SK-N-MC (cell line): ENCODE data around the gene PRDM5.

Experiments
- DNase-seq: peaks from one replicate; pipeline ENCODE4 v3.0.0-alpha.2; 2011; ENCODE audit warnings: low read depth, low spot score
- H3K27ac ChIP-seq: fragments of 200-600 bp; sonication (generic); 2 replicates; pipeline ENCODE4 v1.5.1; 2016; ENCODE audit warnings: mixed run types
- H3K36me3 ChIP-seq: fragments of 200-600 bp; sonication (generic); 2 replicates; pipeline ENCODE4 v1.6.1; 2017; ENCODE audit warnings: antibody characterized with exemption, low read length, mixed read lengths; ENCODE audit not compliant: insufficient read depth
- H3K4me3 ChIP-seq: fragments of 200-600 bp; sonication (generic); 2 replicates; pipeline ENCODE4 v1.5.1; 2016
- H3K9ac ChIP-seq: fragments of 200-600 bp; sonication (generic); 2 replicates; pipeline ENCODE4 v1.8.0; 2017; ENCODE audit warnings: mixed run types, mixed read lengths; ENCODE audit not compliant: insufficient read length
- H3K9me3 ChIP-seq: fragments of 200-600 bp; sonication (generic); 2 replicates; pipeline ENCODE4 v1.6.1; 2017; ENCODE audit warnings: low read depth, mild to moderate bottlenecking, antibody characterized with exemption, low read length, moderate library complexity, mixed read lengths
- EZH2 ChIP-seq: fragments of 200-600 bp; sonication (generic); IDR thresholded peaks from one replicate; pipeline ENCODE4 v1.6.1; 2017; ENCODE audit warnings: antibody characterized with exemption
- FOXP2 ChIP-seq: optimal IDR thresholded peaks from 2 replicates; pipeline ENCODE3; 2011; ENCODE audit warnings: mild to moderate bottlenecking, moderate library complexity; ENCODE audit not compliant: insufficient read depth; ENCODE audit errors: extremely low read length, control extremely low read depth
- POLR2AphosphoS5 ChIP-seq: IDR thresholded peaks from 2 replicates; pipeline ENCODE4 v1.6.1; 2012; ENCODE audit warnings: mild to moderate bottlenecking, low read depth, low read length, borderline replicate concordance

The PRDM5 gene

DNA sequence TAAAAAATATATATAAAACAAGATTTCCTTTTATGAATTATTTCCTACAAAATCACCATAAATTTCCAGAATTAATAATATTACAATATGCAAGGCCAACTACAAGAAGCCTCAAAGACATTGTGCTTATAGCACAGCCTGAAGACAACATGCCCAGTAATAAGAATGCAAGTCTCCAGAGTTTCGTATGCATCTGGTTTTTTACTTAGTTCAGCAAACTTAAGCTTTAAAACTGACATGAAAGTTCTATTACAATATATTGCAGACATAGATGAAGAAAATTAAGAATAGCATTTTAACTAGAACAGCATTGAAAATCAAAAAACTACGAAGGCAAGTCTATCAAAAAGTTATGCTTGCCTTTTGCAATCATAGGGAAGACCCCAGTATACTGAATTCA, 107.6 kb downstream of the PRDM5 start:
- Histone ChIP-seq H3K9me3 (no peaks in the 10 kb centered on the region), H3K4me3 (no peak overlapping the region), H3K27ac (no peak overlapping the region), H3K9ac (no peak overlapping the region), H3K36me3 (no peaks in the 10 kb centered on the region)
- no peak for TF ChIP-seq EZH2
- no peak for TF ChIP-seq POLR2AphosphoS5
- TF ChIP-seq FOXP2 = no peak
- DNase-seq = no peak

GRCh38 chr4:120812216-120812615, 110.3 kb downstream of the PRDM5 start:
- Histone ChIP-seq H3K4me3 (no peak overlapping the region), H3K27ac (no peak overlapping the region), H3K9ac (no peak overlapping the region), H3K9me3 (no peaks in the 10 kb centered on the region), H3K36me3 (no peaks in the 10 kb centered on the region)
- TF ChIP-seq POLR2AphosphoS5 (no peak), EZH2 (no peak), FOXP2 (no peak)
- no peak for DNase-seq

DNA sequence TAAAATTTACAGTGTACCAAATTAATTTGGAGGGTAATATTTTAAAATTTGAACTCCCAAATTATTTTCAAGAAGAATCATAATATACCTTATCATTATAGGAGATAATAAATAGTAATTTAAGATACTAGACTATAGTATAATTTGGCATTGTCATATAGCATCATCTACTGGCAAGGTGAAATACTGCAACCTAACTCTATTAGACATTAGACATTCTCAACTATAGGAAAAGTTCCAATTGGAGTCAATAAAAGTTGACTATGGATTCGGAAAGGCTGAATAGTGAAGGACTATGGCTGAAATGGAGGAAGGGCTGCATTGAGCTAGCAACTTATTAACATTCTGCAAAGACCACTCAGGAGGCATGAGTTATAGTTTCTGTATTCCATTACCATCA, 113.0 kb downstream of the PRDM5 start:
- DNase-seq = no peak
- no peaks in the 10 kb centered on the region for H3K9me3 ChIP-seq

GRCh38 chr4:120808475-120809141, 113.9 kb downstream of the PRDM5 start:
- Histone ChIP-seq H3K9ac (no peak overlapping the region), H3K4me3 (no peak overlapping the region), H3K27ac (no peak overlapping the region), H3K36me3 (no peaks in the 10 kb centered on the region), H3K9me3 (no peaks in the 10 kb centered on the region)
- TF ChIP-seq FOXP2 = no peak
- TF ChIP-seq POLR2AphosphoS5 = no peak
- TF ChIP-seq EZH2 = no peak
- no peak for DNase-seq

More for the DNA sequence above, 113.0 kb downstream of the PRDM5 start:
- TF ChIP-seq POLR2AphosphoS5 (no peak), FOXP2 (no peak), EZH2 (no peak)
- Histone ChIP-seq H3K36me3 (no peaks in the 10 kb centered on the region), H3K27ac (no peak overlapping the region), H3K4me3 (no peak overlapping the region), H3K9ac (no peak overlapping the region)

DNA sequence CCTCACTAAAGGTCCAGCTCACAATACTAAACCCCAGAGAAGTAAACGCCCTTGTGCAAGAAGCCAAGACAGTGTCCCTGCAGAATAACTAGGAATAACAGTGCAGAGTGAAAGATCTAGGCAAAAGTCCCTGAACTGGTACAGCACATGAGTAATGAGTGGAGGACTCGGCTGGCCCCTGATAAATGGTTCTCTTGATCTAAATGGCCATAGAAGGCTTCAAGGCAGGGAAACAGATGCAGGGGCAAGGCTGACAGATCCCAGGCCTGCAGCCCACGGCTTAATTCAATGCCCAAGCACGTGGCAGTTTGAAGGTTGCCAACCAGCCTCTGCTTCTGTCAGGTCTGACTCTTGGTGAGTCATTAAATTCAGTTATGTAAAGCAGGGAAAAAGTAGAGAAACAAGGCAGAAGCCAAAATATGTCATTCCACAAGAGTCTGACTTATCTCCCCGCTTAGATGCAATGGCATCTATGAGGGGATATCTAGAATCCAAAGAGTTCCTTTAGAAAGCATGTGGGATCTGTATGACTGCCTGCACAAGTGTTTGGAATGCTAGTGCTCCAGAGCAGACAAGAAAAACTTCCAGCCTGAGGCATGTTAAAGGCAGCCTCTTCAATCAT, 121.3 kb downstream of the PRDM5 start:
- no peak for DNase-seq
- H3K9me3 ChIP-seq = no peaks in the 10 kb centered on the region
- no peak for TF ChIP-seq POLR2AphosphoS5
- no peak for TF ChIP-seq EZH2
- no peak for TF ChIP-seq FOXP2
- no peak overlapping the region for H3K4me3 ChIP-seq
- H3K9ac ChIP-seq = no peak overlapping the region
- no peak overlapping the region for H3K27ac ChIP-seq
- no peaks in the 10 kb centered on the region for H3K36me3 ChIP-seq

- no peak for TF ChIP-seq EZH2
- no peak for TF ChIP-seq FOXP2
- no peak for TF ChIP-seq POLR2AphosphoS5
Measured at GRCh38 chr4:120798570-120798969, 124.0 kb downstream of the PRDM5 start.

DNA sequence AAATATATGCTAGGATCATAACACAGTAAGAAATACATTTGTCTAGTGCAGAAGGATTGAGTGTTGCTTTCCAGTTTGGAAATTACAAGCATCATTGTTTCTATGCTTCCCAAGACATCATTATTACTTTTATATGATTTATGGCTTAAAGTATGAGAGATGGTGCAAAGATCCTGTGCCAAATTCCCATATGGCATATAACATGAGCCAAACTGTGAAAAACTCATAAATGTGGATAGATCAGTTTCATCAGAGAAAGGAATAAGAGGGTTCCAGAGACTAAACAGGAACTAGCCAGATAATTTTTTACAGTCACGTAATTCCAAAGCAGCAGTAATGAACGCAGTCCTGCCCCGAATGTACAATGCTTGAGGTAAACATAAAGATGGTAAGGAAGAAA, 126.3 kb downstream of the PRDM5 start:
- no peak for DNase-seq
- Histone ChIP-seq H3K27ac (no peak overlapping the region), H3K36me3 (no peaks in the 10 kb centered on the region), H3K4me3 (no peak overlapping the region), H3K9ac (no peak overlapping the region), H3K9me3 (no peaks in the 10 kb centered on the region)
- TF ChIP-seq FOXP2 (no peak), POLR2AphosphoS5 (no peak), EZH2 (no peak)

More at GRCh38 chr4:120798570-120798969, 124.0 kb downstream of the PRDM5 start:
- H3K36me3 ChIP-seq = no peaks in the 10 kb centered on the region
- no peak for DNase-seq
- H3K27ac ChIP-seq = no peak overlapping the region
- H3K4me3 ChIP-seq = no peak overlapping the region
- H3K9me3 ChIP-seq = no peaks in the 10 kb centered on the region
- no peak overlapping the region for H3K9ac ChIP-seq

- no peak for TF ChIP-seq POLR2AphosphoS5
- no peak for TF ChIP-seq EZH2
- no peak for TF ChIP-seq FOXP2
- Histone ChIP-seq H3K4me3 (no peak overlapping the region), H3K36me3 (no peaks in the 10 kb centered on the region), H3K9me3 (no peaks in the 10 kb centered on the region), H3K9ac (no peak overlapping the region), H3K27ac (no peak overlapping the region)
- DNase-seq = no peak
Measured at GRCh38 chr4:120785202-120785601, 137.3 kb downstream of the PRDM5 start.

- DNase-seq = no peak
- no peak overlapping the region for H3K4me3 ChIP-seq
- H3K9ac ChIP-seq = no peak overlapping the region
- TF ChIP-seq POLR2AphosphoS5 (no peak), EZH2 (no peak), FOXP2 (no peak)
- no peaks in the 10 kb centered on the region for H3K9me3 ChIP-seq
- no peaks in the 10 kb centered on the region for H3K36me3 ChIP-seq
- H3K27ac ChIP-seq = no peak overlapping the region
Measured at GRCh38 chr4:120777459-120777858, 145.1 kb downstream of the PRDM5 start.
